HEK293 (cell line): ENCODE data around the gene OR7G1.
"Not testable (repeated sequence)": the region's sequence is repeated elsewhere in the genome, so short reads cannot be mapped to it uniquely, and the experiment has no call there.

ENCODE experiments used
- CTCF ChIA-PET: fragments of 350-600 bp; formaldehyde crosslinking; extraction: SDS; loops from one replicate; lab custom pipeline; 2021; ENCODE audit warnings: antibody characterized with exemption; lab: Yijun Ruan, JAX
- POLR2A ChIA-PET: fragments of 300-600 bp; formaldehyde crosslinking; extraction: SDS; loops from one replicate; lab custom pipeline; 2020; ENCODE audit warnings: antibody characterized with exemption, inconsistent platforms; lab: Yijun Ruan, JAX
- H3K27ac ChIP-seq: fragments of 200-500 bp; sonication (Bioruptor generic); 2 replicates; pipeline ENCODE4 v1.5.1; 2014; ENCODE audit warnings: low read depth, low read length, control low read depth, inconsistent platforms; ENCODE audit errors: extremely low read depth
- H3K36me3 ChIP-seq, 2 experiments: fragments of 200-500 bp in 1 of 2; sonication (Bioruptor generic) in 1 of 2; 1 replicate in 1 of 2; 2 replicates in 1 of 2; pipeline ENCODE4 v1.5.1; 2014 to 2017; ENCODE audit warnings: inconsistent platforms in 2 of 2, low read length in 2 of 2; ENCODE audit not compliant: control insufficient read depth in 2 of 2, insufficient read depth in 1 of 2
- H3K4me1 ChIP-seq: fragments of 200-500 bp; sonication (Bioruptor generic); 2 replicates; pipeline ENCODE4 v1.5.1; 2014; ENCODE audit warnings: mild to moderate bottlenecking, low read length, inconsistent platforms; ENCODE audit not compliant: control insufficient read depth, insufficient read depth
- H3K4me3 ChIP-seq: 2 replicates; pipeline ENCODE4 v1.5.1; 2011; ENCODE audit warnings: low read depth, mild to moderate bottlenecking, control low read depth, low read length, moderate library complexity
- H3K9me3 ChIP-seq: fragments of 200-500 bp; sonication (Bioruptor generic); 2 replicates; pipeline ENCODE4 v1.5.1; 2014; ENCODE audit warnings: low read depth, low read length, inconsistent platforms; ENCODE audit not compliant: control insufficient read depth, insufficient read depth
- EGR2 ChIP-seq: fragments of 450-650 bp; formaldehyde crosslinking; IDR thresholded peaks from 2 replicates; pipeline ENCODE4 v1.5.1; 2016; ENCODE audit warnings: low read depth, missing biosample characterization, missing genetic modification characterization
- HOXD13 ChIP-seq: sonication (generic); formaldehyde crosslinking; IDR thresholded peaks from 2 replicates; pipeline ENCODE4 v1.8.0; 2022; ENCODE audit warnings: missing genetic modification reagents, borderline replicate concordance
- PRDM1 ChIP-seq: fragments of 450-650 bp; formaldehyde crosslinking; IDR thresholded peaks from 2 replicates; pipeline ENCODE4; 2016; ENCODE audit warnings: missing biosample characterization, missing genetic modification characterization
- RBAK ChIP-seq: fragments of 450-650 bp; formaldehyde crosslinking; IDR thresholded peaks from 2 replicates; pipeline ENCODE4 v1.5.1; 2016; ENCODE audit warnings: missing biosample characterization, missing genetic modification characterization
- ZBTB8A ChIP-seq: fragments of 450-650 bp; formaldehyde crosslinking; IDR thresholded peaks from 2 replicates; pipeline ENCODE4 v1.5.1; 2016; ENCODE audit warnings: missing biosample characterization, missing genetic modification characterization
- ZFP3 ChIP-seq: fragments of 450-650 bp; formaldehyde crosslinking; IDR thresholded peaks from 2 replicates; pipeline ENCODE4 v1.5.1; 2016; ENCODE audit warnings: low read depth, missing biosample characterization, missing genetic modification characterization
- ZFP41 ChIP-seq: fragments of 450-650 bp; formaldehyde crosslinking; IDR thresholded peaks from 2 replicates; pipeline ENCODE4 v1.5.1; 2016; ENCODE audit warnings: missing biosample characterization, missing genetic modification characterization, borderline replicate concordance
- ZFP69B ChIP-seq: fragments of 450-650 bp; formaldehyde crosslinking; IDR thresholded peaks from 2 replicates; pipeline ENCODE4 v1.5.1; 2016; ENCODE audit warnings: missing biosample characterization, missing genetic modification characterization
- ZNF133 ChIP-seq: fragments of 450-650 bp; formaldehyde crosslinking; IDR thresholded peaks from 2 replicates; pipeline ENCODE4 v1.5.1; 2016; ENCODE audit warnings: missing biosample characterization, missing genetic modification characterization
- ZNF155 ChIP-seq: fragments of 450-650 bp; formaldehyde crosslinking; IDR thresholded peaks from 2 replicates; pipeline ENCODE4 v1.5.1; 2016; ENCODE audit warnings: missing biosample characterization, missing genetic modification characterization
- ZNF214 ChIP-seq: fragments of 450-650 bp; formaldehyde crosslinking; IDR thresholded peaks from 2 replicates; pipeline ENCODE4 v1.5.1; 2017; ENCODE audit warnings: missing biosample characterization, mild to moderate bottlenecking, missing genetic modification characterization, borderline replicate concordance
- ZNF221 ChIP-seq: fragments of 450-650 bp; formaldehyde crosslinking; IDR thresholded peaks from 2 replicates; pipeline ENCODE4 v1.5.1; 2017; ENCODE audit warnings: missing biosample characterization, missing genetic modification characterization, borderline replicate concordance
- ZNF473 ChIP-seq: fragments of 450-650 bp; formaldehyde crosslinking; IDR thresholded peaks from 2 replicates; pipeline ENCODE4 v1.5.1; 2017; ENCODE audit warnings: missing biosample characterization, missing genetic modification characterization
- ZNF596 ChIP-seq: fragments of 450-650 bp; IDR thresholded peaks from 2 replicates; pipeline ENCODE4 v1.5.0; 2018; ENCODE audit warnings: missing biosample characterization, mild to moderate bottlenecking, missing genetic modification characterization, moderate library complexity
- ZNF621 ChIP-seq: fragments of 450-650 bp; formaldehyde crosslinking; IDR thresholded peaks from 2 replicates; pipeline ENCODE4 v1.5.1; 2017; ENCODE audit warnings: missing biosample characterization, missing genetic modification characterization
- ZNF623 ChIP-seq: fragments of 450-650 bp; formaldehyde crosslinking; IDR thresholded peaks from 2 replicates; pipeline ENCODE4 v1.5.1; 2016; ENCODE audit warnings: missing biosample characterization, missing genetic modification characterization
- ZNF768 ChIP-seq: fragments of 450-650 bp; formaldehyde crosslinking; IDR thresholded peaks from 2 replicates; pipeline ENCODE4 v1.5.1; 2018; ENCODE audit warnings: missing biosample characterization, mild to moderate bottlenecking, missing genetic modification characterization
- TF ChIP-seq, protein P1 (sequence below): fragments of 450-650 bp; formaldehyde crosslinking; IDR thresholded peaks from 2 replicates; pipeline ENCODE4 v1.5.1; 2016; ENCODE audit warnings: missing biosample characterization, missing genetic modification characterization
- TF ChIP-seq, protein P2 (sequence below): fragments of 450-650 bp; formaldehyde crosslinking; IDR thresholded peaks from 2 replicates; pipeline ENCODE4 v1.5.1; 2016; ENCODE audit warnings: missing biosample characterization, missing genetic modification characterization
- TF ChIP-seq, protein P3 (sequence below): fragments of 450-650 bp; formaldehyde crosslinking; conservative IDR thresholded peaks from 2 replicates; pipeline ENCODE4 v1.5.1; 2016; ENCODE audit warnings: low read depth, missing biosample characterization, missing genetic modification characterization

Gene OR7G1

DNA sequence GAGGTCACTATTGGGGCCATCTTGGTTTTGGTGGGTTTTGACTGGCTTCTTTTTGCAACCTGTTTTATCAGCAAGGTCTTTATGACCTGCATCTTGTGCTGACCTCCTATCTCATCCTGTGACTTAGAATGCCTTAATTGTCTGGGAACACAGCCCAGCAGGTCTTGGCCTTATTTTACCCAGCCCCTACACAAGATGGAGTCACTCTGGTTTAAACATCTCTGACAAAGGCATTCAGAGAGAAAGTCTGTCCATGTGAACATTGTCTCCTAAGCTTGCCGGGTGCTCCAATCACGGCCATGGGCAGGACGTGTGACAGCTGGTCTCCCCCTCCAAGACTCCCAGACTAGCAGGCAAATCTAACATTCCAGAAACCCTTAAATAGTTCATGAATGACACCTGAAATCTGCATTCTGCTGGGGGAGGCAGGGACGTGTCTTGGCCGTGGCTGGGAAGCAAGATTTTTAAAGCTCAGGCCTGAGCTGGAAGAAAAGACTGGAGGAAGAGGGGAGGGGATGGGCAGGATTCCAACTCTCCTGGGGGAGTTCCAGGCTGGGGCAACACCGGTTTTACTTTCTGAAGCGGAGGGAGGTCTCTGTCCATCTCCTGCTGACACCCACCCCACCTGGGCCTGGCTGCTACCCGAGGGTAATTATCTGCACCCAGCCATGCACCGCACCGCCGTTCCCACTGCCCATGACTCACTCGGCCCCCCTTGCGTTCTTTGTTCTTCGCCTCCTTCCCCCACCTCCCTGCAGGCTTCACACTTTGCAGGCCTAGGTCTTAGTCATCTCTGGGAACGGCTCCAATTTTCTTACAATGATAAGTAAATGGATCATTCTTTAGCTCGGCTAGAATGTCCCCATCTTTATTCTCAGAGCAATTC is 40.3 kb downstream of the OR7G1 start (continued):
- no peak for TF ChIP-seq RBAK (tag by site-specific recombination)
- no peak for TF ChIP-seq ZFP41 (tag by site-specific recombination)
- TF ChIP-seq ZNF621 (tag by site-specific recombination): no peak
- TF ChIP-seq, protein P1, sequence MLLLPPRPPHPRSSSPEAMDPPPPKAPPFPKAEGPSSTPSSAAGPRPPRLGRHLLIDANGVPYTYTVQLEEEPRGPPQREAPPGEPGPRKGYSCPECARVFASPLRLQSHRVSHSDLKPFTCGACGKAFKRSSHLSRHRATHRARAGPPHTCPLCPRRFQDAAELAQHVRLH (tag by site-specific recombination): no peak

DNA sequence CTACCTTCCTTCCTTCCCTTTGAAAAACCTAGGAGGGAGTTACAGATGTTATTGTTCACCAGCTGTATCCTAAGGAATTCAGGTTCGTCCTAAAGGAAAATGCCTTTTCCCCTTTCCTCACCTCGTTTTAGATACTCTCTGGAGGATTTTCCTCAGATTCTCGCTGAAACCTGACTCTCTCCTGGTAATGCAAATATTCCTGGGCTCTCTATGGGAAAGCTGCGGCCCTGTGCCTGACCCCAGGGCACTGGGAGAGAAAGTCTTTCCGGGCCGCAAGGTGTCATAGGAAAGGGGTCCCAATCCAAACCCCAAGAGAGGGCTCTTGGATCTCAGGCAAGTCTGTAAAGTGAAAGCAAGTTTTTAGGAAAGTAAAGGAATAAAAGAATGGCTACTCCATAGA is 41.8 kb downstream of the OR7G1 start:
- CTCF ChIA-PET: no interaction called here
- POLR2A ChIA-PET: no interaction called here
- no peak overlapping the region for H3K27ac ChIP-seq

DNA sequence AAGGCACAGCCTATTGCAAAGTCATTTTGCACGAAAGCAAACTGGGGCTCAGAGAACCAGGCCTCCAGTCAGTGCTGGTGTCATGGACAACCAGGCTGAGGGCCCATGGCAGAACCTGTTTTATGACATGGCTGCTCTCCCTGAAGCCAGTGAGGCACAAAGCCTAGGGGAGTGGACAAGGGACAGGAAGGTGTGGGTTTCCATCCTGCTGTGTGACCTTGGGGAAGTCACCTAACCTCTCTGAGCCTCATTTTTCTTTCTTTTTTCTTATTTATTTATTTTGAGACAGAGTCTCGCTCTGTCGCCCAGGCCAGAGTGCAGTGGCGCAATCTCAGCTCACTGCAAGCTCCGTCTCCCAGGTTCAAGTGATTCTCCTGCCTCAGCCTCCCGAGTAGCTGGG is 43.8 kb downstream of the OR7G1 start:
- H3K27ac ChIP-seq, H3K36me3 ChIP-seq, CTCF ChIA-PET, H3K4me1 ChIP-seq, H3K4me3 ChIP-seq, H3K9me3 ChIP-seq, POLR2A ChIA-PET: not testable (repeated sequence)
- TF ChIP-seq ZNF768 (tag by site-specific recombination): 0 out of 2 replicates have a peak, but pooled peaks have one; percentile 29

More for the DNA sequence above, 41.8 kb downstream of the OR7G1 start:
- no peaks in the 10 kb centered on the region for H3K9me3 ChIP-seq
- no peaks in the 10 kb centered on the region for H3K36me3 ChIP-seq
- peaks cover 6% of the 10 kb centered on the region for H3K4me1 ChIP-seq
- TF ChIP-seq EGR2: no peak
- TF ChIP-seq, protein P2, sequence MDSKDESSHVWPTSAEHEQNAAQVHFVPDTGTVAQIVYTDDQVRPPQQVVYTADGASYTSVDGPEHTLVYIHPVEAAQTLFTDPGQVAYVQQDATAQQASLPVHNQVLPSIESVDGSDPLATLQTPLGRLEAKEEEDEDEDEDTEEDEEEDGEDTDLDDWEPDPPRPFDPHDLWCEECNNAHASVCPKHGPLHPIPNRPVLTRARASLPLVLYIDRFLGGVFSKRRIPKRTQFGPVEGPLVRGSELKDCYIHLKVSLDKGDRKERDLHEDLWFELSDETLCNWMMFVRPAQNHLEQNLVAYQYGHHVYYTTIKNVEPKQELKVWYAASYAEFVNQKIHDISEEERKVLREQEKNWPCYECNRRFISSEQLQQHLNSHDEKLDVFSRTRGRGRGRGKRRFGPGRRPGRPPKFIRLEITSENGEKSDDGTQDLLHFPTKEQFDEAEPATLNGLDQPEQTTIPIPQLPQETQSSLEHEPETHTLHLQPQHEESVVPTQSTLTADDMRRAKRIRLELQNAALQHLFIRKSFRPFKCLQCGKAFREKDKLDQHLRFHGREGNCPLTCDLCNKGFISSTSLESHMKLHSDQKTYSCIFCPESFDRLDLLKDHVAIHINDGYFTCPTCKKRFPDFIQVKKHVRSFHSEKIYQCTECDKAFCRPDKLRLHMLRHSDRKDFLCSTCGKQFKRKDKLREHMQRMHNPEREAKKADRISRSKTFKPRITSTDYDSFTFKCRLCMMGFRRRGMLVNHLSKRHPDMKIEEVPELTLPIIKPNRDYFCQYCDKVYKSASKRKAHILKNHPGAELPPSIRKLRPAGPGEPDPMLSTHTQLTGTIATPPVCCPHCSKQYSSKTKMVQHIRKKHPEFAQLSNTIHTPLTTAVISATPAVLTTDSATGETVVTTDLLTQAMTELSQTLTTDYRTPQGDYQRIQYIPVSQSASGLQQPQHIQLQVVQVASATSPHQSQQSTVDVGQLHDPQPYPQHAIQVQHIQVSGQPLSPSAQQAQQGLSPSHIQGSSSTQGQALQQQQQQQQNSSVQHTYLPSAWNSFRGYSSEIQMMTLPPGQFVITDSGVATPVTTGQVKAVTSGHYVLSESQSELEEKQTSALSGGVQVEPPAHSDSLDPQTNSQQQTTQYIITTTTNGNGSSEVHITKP (tag by site-specific recombination): no peak
- no peak for TF ChIP-seq ZNF221 (tag by site-specific recombination)
- no peak for TF ChIP-seq ZFP3 (tag by site-specific recombination)
- TF ChIP-seq ZNF596 (tag by site-specific recombination): no peak
- TF ChIP-seq, protein P3, sequence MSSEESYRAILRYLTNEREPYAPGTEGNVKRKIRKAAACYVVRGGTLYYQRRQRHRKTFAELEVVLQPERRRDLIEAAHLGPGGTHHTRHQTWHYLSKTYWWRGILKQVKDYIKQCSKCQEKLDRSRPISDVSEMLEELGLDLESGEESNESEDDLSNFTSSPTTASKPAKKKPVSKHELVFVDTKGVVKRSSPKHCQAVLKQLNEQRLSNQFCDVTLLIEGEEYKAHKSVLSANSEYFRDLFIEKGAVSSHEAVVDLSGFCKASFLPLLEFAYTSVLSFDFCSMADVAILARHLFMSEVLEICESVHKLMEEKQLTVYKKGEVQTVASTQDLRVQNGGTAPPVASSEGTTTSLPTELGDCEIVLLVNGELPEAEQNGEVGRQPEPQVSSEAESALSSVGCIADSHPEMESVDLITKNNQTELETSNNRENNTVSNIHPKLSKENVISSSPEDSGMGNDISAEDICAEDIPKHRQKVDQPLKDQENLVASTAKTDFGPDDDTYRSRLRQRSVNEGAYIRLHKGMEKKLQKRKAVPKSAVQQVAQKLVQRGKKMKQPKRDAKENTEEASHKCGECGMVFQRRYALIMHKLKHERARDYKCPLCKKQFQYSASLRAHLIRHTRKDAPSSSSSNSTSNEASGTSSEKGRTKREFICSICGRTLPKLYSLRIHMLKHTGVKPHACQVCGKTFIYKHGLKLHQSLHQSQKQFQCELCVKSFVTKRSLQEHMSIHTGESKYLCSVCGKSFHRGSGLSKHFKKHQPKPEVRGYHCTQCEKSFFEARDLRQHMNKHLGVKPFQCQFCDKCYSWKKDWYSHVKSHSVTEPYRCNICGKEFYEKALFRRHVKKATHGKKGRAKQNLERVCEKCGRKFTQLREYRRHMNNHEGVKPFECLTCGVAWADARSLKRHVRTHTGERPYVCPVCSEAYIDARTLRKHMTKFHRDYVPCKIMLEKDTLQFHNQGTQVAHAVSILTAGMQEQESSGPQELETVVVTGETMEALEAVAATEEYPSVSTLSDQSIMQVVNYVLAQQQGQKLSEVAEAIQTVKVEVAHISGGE (tag by site-specific recombination): no peak
- TF ChIP-seq ZFP69B: no peak
- TF ChIP-seq HOXD13 (CRISPR knock-in tag): no peak
- no peak for TF ChIP-seq ZNF473
- TF ChIP-seq RBAK (tag by site-specific recombination): no peak
- TF ChIP-seq ZNF133 (tag by site-specific recombination): no peak
- no peak for TF ChIP-seq ZNF623 (tag by site-specific recombination)
- TF ChIP-seq PRDM1 (tag by site-specific recombination): no peak
- TF ChIP-seq ZNF155 (tag by site-specific recombination): no peak
- TF ChIP-seq ZBTB8A (tag by site-specific recombination): no peak
- no peak for TF ChIP-seq ZNF214
- H3K4me3 ChIP-seq: no peak overlapping the region
